ENCODE results near the gene ZFAND3.

GRCh38 chr6:38134704-38135088 lies 315.2 kb downstream of the ZFAND3 start:
- TF ChIP-seq, protein P1, sequence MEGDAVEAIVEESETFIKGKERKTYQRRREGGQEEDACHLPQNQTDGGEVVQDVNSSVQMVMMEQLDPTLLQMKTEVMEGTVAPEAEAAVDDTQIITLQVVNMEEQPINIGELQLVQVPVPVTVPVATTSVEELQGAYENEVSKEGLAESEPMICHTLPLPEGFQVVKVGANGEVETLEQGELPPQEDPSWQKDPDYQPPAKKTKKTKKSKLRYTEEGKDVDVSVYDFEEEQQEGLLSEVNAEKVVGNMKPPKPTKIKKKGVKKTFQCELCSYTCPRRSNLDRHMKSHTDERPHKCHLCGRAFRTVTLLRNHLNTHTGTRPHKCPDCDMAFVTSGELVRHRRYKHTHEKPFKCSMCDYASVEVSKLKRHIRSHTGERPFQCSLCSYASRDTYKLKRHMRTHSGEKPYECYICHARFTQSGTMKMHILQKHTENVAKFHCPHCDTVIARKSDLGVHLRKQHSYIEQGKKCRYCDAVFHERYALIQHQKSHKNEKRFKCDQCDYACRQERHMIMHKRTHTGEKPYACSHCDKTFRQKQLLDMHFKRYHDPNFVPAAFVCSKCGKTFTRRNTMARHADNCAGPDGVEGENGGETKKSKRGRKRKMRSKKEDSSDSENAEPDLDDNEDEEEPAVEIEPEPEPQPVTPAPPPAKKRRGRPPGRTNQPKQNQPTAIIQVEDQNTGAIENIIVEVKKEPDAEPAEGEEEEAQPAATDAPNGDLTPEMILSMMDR (IDR thresholded peaks at IDR 0.05; ENCODE audit: low read length), result no peak
- no peak for TF ChIP-seq EZH2 (optimal IDR thresholded peaks at IDR 0.05; ENCODE audit: low read depth, low read length)
